HG03571 (cell line): ENCODE data around the gene RDH8.
"Not testable (repeated sequence)": the region's sequence is repeated elsewhere in the genome, so short reads cannot be mapped to it uniquely, and the experiment has no call there.

Experiments used
- ATAC-seq: cut with Tn5 transposase; IDR thresholded peaks from one replicate; pipeline ENCODE4 v1.9.1; 2021; ENCODE audit not compliant: unreplicated experiment

The RDH8 gene

DNA sequence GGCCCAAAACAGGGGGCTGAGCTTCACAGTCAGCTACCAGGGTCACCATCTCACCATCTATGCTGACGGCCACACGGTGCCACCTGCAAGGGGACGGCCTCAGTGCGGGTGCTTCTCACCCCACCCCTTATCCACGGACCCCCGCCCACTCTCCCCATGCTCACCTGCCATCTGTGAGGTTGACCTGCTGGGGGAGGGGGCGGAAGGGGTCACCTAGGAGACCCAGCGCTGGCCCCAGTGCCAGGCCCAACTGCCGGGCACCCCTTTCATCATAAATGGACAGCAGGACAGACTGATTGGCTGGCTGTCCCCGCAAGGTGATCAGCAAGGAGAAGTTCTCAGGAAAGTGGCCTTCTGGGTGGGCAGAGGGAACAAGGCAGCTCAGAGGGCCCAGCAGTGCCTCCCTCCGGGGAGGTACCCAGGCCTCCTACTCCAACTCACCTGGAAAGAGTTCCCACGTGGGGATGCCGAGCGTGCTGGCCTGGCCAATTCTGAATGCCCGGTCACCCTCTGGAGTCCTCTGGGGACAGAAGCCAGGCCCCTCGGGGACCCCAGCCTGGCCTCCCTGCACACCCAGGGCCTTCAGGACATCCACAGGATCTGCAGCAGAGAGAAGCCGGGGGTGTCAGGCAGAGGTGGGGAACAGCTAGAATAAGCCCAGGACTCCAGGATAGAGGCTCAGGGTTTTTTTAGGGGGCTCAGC lies 7.5 kb upstream of the RDH8 start:
- ATAC-seq: no peak

DNA sequence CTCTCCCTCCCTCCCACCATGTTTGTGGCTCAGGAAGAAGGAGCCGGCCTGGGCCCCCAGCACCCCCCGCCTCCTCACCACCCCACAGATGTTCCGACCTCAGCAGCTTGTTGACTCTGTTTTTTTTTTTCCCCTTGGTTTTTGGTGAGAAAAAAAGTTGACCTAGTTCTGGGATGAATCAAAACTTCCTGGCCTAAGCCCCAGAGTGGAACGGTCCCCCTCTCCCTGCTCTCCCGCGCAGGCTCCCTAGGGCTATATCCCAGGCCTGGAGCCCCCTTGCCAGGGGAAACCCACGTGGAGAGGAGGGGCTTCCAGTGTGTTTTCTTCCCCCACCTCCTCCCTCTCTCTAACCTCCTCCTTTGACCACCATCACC lies 7.0 kb upstream of the RDH8 start:
- ATAC-seq: no peak

DNA sequence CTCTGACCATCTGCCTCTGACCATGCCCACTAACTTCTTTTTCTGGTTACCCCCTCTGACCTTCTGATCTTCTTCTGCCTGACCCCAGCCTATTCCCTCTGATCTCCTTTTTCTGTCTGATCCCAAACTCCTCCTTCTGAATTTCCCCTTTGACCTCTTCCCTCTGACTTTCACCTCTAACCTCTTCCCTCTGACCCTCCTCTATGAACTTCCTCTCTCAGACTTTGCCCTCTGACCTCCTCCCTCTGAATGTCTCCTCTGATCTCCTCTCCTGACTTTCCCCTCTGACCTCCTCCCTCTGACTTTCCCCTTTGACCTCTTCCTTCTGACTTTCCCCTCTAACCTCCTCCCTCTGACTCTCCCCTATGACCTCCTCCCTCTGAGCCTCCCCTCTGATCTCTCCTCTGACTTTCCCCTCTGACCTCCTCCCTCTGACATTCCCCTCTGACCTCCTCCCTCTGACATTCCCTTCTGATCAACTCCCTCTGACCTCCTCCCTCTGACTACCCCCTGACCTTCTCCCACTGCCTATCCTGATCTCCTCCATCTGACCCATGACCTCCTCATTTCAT lies 6.4 kb upstream of the RDH8 start:
- no peak for ATAC-seq

DNA sequence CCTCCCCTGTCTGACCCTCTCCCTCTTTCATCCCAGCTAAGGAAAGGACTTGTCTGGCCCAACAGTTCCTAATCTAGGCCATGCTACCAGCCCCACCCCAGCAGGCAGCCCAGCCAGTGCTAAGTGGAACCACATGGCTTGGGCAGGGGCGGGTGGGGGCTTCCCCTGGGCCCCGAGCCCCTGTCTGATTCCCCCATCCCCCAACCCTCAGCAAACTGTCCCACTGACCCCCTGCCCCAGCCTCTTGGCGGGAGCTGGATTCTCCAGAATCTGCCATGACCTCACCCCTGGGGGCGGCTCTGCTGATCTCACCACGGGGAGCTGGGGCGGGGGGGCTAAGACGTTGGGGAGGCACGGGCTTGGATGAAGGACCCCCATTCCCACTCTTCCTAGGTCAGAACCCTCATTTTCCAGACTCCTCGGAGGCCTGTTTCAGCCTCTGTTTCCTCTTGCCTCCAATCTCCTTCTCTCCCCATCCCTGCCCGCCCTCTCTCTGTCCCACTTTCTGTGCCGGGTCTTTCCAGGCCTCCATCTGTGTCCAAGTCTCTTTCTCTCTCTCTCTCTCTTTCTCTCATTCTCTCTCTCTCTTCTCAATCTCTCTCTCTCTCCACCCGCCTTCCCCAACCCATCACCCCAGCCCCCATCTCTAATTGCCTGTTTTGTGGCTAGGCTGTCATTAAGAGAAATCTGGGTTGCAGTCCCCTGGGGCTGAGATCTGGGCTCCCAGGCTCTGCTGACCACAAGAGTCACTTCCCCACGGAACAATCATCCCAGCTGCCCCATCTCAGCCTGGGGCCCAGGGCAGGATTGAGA lies 5.7 kb upstream of the RDH8 start:
- ATAC-seq: no peak

DNA sequence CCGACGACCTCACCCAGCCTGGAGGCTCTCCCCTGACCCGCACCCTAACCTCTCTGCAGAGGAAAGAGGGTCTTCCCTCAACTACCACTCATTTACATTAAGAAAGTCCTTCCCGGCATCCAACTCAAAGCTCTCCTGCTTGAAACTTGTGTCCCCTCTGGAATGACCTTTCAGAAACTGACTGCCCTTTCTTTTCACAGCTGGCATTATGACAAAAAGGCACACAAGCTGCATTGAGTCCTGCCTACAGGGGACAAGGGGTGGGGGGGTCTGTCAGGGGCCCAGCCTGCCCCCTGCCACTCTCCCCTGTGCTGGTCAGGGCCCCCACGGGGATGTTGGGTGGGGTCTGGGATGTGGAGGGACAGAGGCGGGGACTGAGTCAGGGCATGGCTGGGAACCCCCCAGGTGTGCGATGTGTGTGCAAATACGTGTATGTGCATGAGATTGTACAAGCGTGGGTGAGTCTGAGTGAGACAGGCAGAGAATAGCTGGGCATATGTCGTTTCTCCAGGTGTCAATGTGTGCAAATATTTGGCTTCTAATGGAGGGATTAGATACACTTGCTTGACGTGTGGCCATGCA lies 5.0 kb upstream of the RDH8 start:
- ATAC-seq: no peak

DNA sequence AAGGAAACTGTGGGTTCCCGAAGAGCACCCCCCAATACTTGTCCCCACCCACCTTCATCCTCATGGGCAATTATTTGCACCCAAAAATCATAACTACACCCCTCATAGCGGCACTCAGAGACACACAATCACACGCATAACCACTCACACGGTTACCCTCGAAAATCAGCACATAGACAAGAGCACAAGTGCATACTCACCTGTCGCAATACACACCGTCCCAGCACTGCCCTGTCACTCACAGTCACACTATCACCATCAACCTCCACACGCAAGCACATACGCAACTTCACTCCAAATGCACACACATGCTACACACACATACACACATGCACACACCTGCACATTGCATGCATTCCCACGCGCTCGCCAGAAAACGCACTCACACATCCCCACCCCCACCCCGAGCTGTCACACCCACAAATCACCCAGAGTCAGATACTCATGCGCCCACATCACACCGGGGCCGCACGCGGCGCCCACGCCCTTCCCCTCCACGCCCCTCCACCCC lies 3.5 kb upstream of the RDH8 start:
- ATAC-seq: no peak

DNA sequence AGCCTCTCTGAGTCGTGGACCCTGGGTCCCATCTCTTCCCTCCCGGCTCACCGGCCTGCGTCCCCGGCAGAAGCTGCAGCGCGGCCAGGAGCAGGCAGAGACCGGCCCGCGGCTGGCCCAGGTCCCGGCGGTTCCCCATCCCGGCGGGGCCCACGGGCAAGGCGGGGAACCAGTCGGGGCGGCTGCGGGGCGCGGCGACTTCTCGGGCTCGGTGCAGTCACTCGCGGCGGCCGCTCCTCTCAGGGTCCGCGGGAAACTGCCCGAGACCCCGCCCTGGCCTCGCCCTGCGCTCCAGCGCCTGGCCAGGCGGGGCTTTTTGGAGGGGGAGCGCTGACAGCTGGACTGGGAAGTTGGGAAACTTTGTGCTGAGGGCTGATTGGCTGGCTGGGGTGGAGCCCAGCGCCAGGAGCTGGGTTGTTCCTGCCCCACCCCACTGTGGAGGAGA lies 3.0 kb upstream of the RDH8 start, which contains the start of gene COL5A3:
Gene COL5A3 (minus strand): TSS at position 258 of the 445 bp plus-strand sequence. CDS start 119 bp downstream, at position 139.
- no peak for ATAC-seq

DNA sequence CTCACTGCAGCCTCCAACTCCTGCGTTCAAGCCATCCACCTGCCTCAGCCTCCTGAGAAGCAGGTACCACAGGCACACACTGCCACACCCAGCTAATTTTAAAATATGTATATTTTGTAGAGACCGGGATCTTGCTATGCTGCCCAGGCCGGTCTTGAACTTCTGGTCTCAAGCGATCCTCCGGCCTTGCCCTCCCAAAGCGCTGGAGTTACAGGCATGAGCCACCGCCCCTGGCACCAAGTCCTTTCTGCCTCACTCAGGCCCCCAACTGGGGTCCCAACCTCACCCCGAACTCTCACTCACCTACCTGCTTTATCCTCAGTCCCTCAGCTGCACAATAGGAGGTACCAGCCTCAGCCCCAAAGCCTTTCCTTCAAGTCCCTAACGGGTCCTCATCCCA lies 2.3 kb upstream of the RDH8 start:
- no peak for ATAC-seq

DNA sequence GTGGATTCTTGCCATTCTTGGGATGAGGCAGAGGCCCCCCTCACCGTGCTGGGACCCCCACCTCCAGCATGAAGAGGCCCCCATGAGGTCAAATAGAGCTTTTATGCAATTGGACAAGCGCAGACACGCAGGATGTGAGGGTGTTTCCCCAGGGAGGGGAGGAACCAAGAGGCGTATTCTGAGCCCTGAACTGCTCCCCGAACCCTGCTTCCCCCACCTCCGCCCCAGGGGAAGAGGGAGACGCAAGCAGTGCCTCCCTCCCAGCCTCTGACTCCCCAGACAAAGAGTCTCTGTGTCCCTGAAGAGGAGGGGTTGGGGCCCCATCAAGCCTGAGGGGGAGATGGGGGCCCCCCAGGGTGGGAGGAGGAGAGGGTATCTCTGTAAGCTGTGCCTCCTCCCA lies 1.3 kb upstream of the RDH8 start:
- no peak for ATAC-seq

DNA sequence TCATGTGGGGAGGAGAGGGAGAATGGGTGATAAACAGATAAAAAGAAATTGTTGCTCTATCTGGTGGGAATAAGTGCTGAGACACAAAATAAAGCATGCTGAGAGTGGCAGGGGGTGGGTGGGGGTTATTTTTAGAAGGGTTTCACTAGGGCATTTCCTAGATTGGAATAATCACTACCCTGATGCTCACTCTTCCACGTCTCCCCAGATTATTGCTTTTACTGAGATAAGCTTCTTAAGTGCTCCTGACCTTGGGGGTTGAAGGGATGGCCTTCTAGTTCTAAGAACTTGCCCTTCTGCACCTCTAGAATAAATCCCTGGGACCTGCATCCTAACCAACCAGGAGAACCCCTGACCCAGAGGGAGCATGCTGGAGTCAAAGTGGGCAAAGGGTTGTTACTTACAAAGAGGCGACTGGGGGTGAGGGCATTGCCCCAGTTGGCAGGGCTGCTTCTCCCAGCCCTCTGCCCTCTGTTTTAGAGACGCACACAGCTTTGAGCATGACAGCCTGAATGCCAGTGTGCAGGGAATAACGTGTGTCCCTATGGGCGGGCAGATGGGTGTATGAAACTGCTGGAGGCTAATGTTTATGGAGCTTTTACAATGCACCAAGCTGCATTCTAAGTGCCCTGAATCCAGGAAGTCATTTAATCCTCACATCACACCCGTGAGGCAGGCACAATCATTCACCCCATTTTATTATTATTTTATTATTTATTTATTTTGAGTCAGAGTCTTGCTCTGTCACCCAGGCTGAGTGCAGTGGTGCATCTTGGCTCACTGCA lies 743 bp downstream of the RDH8 start:
- no peak for ATAC-seq

DNA sequence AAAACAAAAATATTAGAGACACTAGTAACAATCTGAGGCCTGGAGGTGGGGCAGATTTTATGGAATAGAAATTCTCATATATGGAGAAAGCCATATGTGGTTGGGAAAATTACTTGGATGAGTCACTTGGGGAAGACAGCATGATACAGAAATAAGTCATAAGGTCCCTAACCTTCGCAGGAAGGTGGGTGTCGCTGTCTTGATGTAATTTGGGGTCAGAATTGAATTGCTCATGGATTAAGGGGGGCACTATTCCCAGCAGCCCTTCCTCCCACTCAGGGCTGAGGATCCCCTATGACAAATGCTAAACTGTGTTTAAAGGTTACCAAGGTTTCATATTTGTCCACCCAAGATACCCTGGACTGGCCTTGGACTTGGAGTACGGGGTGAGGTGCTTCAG lies 5.0 kb downstream of the RDH8 start:
- ATAC-seq: no peak

DNA sequence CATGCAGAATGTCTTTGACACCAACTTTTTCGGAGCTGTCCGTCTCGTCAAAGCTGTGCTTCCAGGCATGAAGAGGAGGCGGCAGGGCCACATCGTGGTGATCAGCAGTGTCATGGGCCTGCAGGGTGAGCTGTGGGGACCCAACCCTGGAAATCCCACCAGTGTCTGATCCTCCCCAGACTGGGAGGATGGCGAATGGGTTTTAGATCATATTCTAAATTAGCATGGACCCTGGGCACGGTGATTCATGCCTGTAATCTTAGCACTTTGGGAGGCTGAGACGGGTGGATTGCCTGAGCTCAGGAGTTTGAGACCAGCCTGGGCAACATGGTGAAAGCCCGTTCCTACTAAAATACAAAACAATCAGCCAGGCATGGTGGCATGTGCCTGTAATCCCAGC lies 5.5 kb downstream of the RDH8 start:
- ATAC-seq: no peak

DNA sequence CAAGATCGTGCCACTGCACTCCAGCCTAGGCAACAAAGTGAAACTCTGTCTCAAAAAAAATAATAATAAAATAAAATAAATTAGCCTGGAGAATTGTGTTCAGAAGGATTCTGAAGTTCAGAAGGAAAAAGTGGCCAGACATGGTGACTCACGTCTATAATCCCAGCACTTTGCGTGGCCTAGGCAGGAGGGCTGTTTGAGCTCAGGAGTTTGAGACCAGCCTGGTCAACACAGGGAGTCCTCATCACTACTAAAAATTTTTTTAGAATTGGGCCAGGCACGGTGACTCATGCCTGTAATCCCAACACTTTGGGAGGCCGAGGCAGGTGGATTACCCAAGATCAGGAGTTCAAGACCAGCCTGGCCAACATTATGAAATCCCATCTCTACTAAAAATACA lies 6.0 kb downstream of the RDH8 start:
- ATAC-seq: no peak

DNA sequence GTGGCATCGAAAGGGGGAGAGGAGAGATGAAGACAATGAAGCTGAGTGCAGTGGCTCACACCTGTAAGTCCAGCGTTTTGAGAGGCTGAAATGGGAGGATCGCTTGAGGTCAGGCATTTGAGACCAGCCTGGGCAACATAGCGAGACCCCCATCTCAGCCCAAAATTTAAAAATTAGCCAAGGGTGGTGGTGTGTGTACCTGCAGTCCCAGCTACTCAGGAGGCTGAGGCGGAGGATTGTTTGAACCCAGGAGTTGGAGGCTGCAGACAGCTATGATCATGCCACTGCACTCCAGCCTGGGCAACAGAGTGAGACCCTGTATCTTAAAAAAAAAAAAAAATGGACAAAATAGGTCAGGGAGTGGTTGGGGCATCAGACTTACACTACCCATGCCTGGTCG lies 7.6 kb downstream of the RDH8 start:
- no peak for ATAC-seq

DNA sequence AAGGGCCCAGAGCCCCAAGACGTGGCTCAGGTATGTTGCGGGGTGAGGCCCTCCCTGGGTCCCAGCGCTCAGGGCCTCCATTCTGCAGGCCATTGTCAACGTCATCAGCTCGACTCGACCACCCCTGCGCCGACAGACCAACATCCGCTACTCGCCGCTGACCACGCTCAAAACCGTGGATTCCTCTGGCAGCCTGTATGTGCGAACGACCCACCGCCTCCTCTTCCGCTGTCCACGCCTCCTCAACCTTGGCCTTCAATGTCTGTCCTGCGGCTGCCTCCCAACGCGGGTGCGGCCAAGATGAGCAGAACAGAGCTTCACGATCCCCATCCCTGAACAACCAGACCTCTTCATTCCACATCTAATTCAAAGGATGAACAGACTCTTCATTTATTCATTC lies 8.2 kb downstream of the RDH8 start:
- no peak for ATAC-seq

DNA sequence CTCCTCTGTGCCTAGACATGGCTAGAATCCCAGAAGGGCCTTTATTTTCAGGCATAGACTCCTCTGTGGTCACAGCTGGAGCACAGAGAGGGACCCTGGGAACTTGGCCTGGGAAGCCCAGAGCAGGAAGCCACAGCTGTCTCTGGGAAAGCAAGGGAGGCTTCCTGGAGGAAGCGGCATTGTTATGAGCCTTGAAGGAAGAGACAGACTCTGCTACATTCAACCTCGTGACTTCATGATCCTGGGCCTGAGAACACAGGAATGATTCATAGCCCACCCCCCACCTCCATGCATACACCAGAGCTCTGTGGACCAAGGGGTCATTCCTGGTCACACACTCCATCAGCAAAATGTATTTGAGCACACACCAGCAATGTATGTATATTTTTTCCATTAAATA lies 8.6 kb downstream of the RDH8 start:
- ATAC-seq: no peak

DNA sequence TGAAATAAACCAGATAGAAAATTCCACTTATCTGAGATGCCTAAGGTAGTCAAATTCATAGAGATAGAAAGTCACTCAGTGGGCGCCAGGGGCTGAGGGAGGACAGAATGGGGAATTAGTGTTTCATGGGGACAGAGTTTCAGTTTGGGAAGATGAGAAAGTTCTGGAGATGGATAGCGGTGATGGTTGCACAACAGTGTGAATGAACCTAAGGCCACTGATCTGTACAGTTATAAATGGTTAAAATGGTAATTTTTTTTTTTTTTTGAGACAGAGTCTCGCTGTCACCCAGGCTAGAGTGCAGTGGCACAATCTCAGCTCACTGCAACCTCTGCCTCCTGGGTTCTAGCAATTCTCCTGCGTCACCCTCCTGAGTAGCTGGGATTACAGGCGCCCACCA lies 9.8 kb downstream of the RDH8 start:
- not testable (repeated sequence) for ATAC-seq

DNA sequence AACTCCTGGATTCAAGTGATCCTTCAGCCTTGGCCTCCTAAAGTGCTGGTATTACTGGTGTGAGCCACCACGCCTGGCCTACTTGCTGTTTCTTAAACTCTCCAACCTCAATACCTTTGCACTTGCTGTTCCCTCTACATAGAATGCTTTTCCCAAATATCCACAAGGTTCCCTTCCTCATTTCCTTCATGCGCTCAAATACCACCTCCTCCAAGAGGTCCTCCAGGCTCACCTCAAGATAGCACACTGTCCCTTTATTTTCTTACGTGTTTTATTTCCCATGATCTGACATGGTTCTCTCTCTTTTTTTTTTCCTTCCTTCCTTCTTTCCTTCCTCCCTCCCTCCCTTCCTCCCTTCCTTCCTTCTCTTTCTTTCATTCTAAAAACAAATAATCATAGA lies 13.5 kb downstream of the RDH8 start:
- ATAC-seq: no peak

DNA sequence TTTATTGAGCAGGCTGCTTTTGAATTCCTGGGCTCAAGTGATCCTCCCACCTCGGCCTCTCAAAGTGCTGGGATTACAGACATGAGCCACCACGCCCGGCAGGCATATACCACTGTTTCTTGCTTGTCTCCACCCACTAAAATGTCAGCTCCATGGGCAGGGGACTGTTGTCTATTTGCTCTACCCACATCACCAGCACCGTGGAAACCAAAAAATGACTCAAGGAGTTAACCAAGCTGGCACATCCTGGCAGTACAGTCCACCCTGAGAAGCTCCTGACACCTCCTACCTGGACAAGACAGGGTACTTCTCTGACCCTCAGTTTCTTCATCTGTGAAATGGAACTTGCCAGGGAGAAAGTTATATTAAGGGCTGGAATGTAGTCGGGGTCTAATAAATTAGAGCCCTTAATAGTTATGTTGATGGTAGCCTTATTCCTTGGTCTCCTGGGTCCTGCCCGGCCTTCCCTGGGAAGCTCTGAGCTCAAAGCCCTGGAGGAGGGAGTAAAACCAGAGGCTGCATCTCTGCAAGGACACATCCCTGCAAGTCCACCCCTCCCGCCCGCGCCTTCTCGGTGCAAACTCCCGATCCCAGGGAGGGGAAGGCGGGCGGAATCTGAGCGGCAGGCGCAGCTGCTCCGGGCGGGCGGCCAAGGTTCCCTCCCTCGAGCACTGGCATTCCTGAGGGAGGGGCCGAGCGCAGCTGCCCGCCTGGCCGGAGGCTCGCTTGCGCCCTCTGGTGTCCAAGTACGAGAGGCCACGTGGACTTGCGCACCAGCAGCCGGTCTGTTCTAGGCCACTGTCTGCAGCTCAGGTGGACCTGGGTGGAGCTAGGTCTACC lies 14.1 kb downstream of the RDH8 start:
- no peak for ATAC-seq

DNA sequence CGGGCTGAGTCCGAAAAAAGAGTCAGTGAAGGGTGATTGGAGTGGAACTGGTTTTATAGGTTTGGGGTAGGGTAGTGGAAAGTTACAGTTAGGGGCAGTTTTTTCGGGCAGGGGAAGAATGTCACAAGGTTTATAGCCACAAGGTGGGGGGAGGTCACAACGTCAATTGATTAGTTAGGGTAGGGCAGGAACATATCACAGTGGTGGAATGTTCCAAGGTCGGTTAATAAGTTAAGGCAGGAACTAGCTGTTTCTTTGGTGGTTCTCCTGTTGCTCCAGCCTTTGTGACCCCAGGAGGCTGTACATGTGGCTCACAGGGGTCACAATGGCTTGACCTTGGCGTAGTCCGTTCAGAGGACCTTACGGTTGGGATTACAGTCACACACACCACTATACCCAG lies 20.3 kb downstream of the RDH8 start:
- ATAC-seq: no peak
